Measurements from ENCODE around the gene HOXD4. TPM values are rescaled to one million over a fixed set of nuclear protein-coding genes. Genes with fewer than 3 reads are reported as not detected.
A peak's percentile ranks its signal among the peaks of the same experiment; 100 is the strongest.

The HOXD4 gene
- total RNA-seq: 10 to 100 TPM; 11.5 to 13.3 TPM
- 2.7 TPM for polyA plus RNA-seq (ENCODE audit: insufficient read depth, low read depth, low replicate concordance)
- long read RNA-seq, donor 1, transcript HOXD4-201 (2 exons, 1,464 nt): major isoform, 9 of 9 reads
- long read RNA-seq, donor 1, partial matches to known transcripts: 0 of 9 reads
- long read RNA-seq, donor 1, other reads (novel, unspliced or antisense): 0 of 9 reads
- long read RNA-seq, donor 2, transcript HOXD4-201 (2 exons, 1,464 nt): major isoform, 5 of 5 reads
- long read RNA-seq, donor 2, partial matches to known transcripts: 0 of 5 reads
- long read RNA-seq, donor 2, other reads (novel, unspliced or antisense): 0 of 5 reads

GRCh38 chr2:176151442-176152287 is at the start of gene HOXD4:
Gene HOXD4 (plus strand): TSS chr2:176151550. CDS start chr2:176151634, 84 bp downstream.
- H3K27ac ChIP-seq: peak within 1 kb of the TSS in 1 of 2 donors; percentile 63
- DNase-seq: no peak
- H3K9me3 ChIP-seq: no peaks in the 10 kb centered on the region
- TF ChIP-seq POLR2A (IDR thresholded peaks at IDR 0.05) (no peak), CTCF (IDR thresholded peaks at IDR 0.05) (no peak)
- WGBS, 2 donors: 41 to 42% methylated on average over 23 to 55 of the region's 55 CpGs
- H3K4me3 ChIP-seq: peak within 1 kb of the TSS; percentile 6 to 44
- no peaks in the 10 kb centered on the region for H3K27me3 ChIP-seq
- intact Hi-C loops (cut with DNase I; ENCODE audit: low total_unique reads): no loop called here
- H3K36me3 ChIP-seq (ENCODE audit: low read depth, missing control alignments): no peaks in the 10 kb centered on the region
- H3K4me1 ChIP-seq: peaks cover 27% of the 10 kb centered on the region

- no peaks in the 10 kb centered on the region for H3K9me3 ChIP-seq
- no peak for TF ChIP-seq CTCF (IDR thresholded peaks at IDR 0.05)
- no peak for TF ChIP-seq POLR2A (IDR thresholded peaks at IDR 0.05)
- no peak overlapping the region for H3K4me3 ChIP-seq
- no peak for DNase-seq
- H3K27me3 ChIP-seq: peaks cover 11% of the 10 kb centered on the region
- H3K27ac ChIP-seq: no peak overlapping the region
- intact Hi-C loops (cut with DNase I; ENCODE audit: low total_unique reads): no loop called here
- 64 to 71% methylated on average over 5 of the region's 5 CpGs for WGBS, 2 donors
- peaks cover 11% of the 10 kb centered on the region for H3K4me1 ChIP-seq
- H3K36me3 ChIP-seq (ENCODE audit: low read depth, missing control alignments): no peaks in the 10 kb centered on the region
Observed at GRCh38 chr2:176101842-176102241, 49.5 kb upstream of the HOXD4 start.

GRCh38 chr2:176102309-176102866 is 49.0 kb upstream of the HOXD4 start:
- Histone ChIP-seq H3K9me3 (no peaks in the 10 kb centered on the region), H3K27me3 (peaks cover 11% of the 10 kb centered on the region), H3K4me1 (peaks cover 10% of the 10 kb centered on the region), H3K4me3 (no peak overlapping the region), H3K27ac (no peak overlapping the region), H3K36me3 (ENCODE audit: low read depth, missing control alignments) (no peaks in the 10 kb centered on the region)
- TF ChIP-seq CTCF (IDR thresholded peaks at IDR 0.05) (no peak), POLR2A (IDR thresholded peaks at IDR 0.05) (no peak)
- WGBS, 2 donors: 41 to 52% methylated on average over 7 of the region's 7 CpGs
- no peak for DNase-seq
- intact Hi-C loops (cut with DNase I; ENCODE audit: low total_unique reads): no loop called here

- WGBS, 2 donors: 44 to 64% methylated on average over 7 of the region's 7 CpGs
Observed at GRCh38 chr2:176103194-176103593, 48.2 kb upstream of the HOXD4 start.

More at GRCh38 chr2:176103194-176103593, 48.2 kb upstream of the HOXD4 start:
- TF ChIP-seq CTCF (IDR thresholded peaks at IDR 0.05) (no peak), POLR2A (IDR thresholded peaks at IDR 0.05) (no peak)
- Histone ChIP-seq H3K4me1 (peaks cover 6% of the 10 kb centered on the region), H3K27me3 (peaks cover 7% of the 10 kb centered on the region), H3K36me3 (ENCODE audit: low read depth, missing control alignments) (no peaks in the 10 kb centered on the region), H3K27ac (no peak overlapping the region), H3K9me3 (no peaks in the 10 kb centered on the region), H3K4me3 (no peak overlapping the region)
- intact Hi-C loops (cut with DNase I; ENCODE audit: low total_unique reads): no loop called here
- DNase-seq: no peak
